Activated B cell treated with CpG ODN at 0.5 μM for 24 hours (primary cell): ENCODE measurements around the gene MEF2D. TPM values are rescaled to one million over a fixed set of nuclear protein-coding genes. Genes with fewer than 3 reads are reported as not detected.

Experiments
- ATAC-seq: fragments of 200-7000 bp; cut with Tn5 transposase; one replicate; pipeline ENCODE4 v1.10.0; 2021; ENCODE audit warnings: low read depth, mild to moderate bottlenecking, moderate library complexity
- CTCF ChIA-PET: fragments of 350-600 bp; sonication (Branson Sonifier 250); formaldehyde crosslinking; loops from one replicate; lab custom pipeline; 2021; ENCODE audit warnings: antibody characterized with exemption; lab: Charles Lee
- POLR2A ChIA-PET: fragments of 350-600 bp; sonication (Branson Sonifier 250); formaldehyde crosslinking; loops from one replicate; lab custom pipeline; 2021; ENCODE audit warnings: antibody characterized with exemption; lab: Charles Lee
- DNase-seq: peaks from one replicate; pipeline ENCODE4 v3.0.0; 2022
- H3K27ac Mint-ChIP-seq: one replicate; pipeline ENCODE4 v1.8.0; 2020; ENCODE audit warnings: mixed read lengths
- H3K27me3 Mint-ChIP-seq: one replicate; pipeline ENCODE4 v1.8.0; 2021; ENCODE audit warnings: mixed read lengths
- H3K36me3 Mint-ChIP-seq: one replicate; pipeline ENCODE4 v1.8.0; 2021; ENCODE audit warnings: low read depth, mixed read lengths
- H3K4me1 Mint-ChIP-seq: one replicate; pipeline ENCODE4 v1.8.0; 2021; ENCODE audit warnings: mixed read lengths
- H3K4me3 Mint-ChIP-seq: one replicate; pipeline ENCODE4 v1.8.0; 2020; ENCODE audit warnings: mild to moderate bottlenecking, mixed read lengths
- H3K9me3 Mint-ChIP-seq: one replicate; pipeline ENCODE4 v1.8.0; 2020; ENCODE audit warnings: mixed read lengths
- intact Hi-C: fragments of 100-400 bp; cut with micrococcal nuclease; formaldehyde crosslinking; loops from one replicate; pipeline ENCODE4 v1.15.1; 2024
- total RNA-seq: library from RNA; stranded (reverse); gene quantifications from 2 replicates; pipeline ENCODE4 v1.2.3, GENCODE V29; 2022
- TF ChIP-seq, protein P1 (sequence below): fragments of 200-600 bp; IDR thresholded peaks from one replicate; pipeline ENCODE4 v1.8.0; 2022; ENCODE audit warnings: antibody characterized with exemption, mild to moderate bottlenecking

MEF2D gene
- total RNA-seq, 1 donor from 2014 or later = 114 TPM

DNA sequence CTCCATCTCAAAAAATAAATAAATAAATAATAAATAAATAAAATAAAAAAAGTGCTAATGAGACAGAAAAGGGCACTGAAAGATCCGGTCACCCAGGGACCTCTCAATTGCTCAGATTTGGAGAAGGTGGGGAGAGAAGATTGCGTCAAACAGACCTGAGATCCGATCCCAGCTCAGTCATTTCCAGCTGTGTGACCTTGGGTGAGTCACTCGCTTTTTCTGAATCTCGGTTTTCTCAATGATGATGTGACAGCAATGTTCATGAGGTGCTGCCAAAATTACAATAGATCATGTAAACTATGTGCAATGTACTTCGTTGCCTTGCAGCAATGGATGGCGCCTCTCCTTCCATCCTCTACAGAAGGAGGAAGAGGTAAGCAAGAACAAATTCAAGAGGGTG is 11.1 kb upstream of the MEF2D start:
- ATAC-seq = no peak
- intact Hi-C loops = loop anchor here (2.0 kb wide), 1 partner anchor 13 kb away; no protein-coding TSS in a partner anchor
- Mint-ChIP-seq H3K36me3 (no peaks in the 10 kb centered on the region), H3K27me3 (no peaks in the 10 kb centered on the region), H3K4me1 (peaks cover 23% of the 10 kb centered on the region), H3K9me3 (no peaks in the 10 kb centered on the region), H3K27ac (no peak overlapping the region), H3K4me3 (no peak overlapping the region)
- TF ChIP-seq, protein P1, sequence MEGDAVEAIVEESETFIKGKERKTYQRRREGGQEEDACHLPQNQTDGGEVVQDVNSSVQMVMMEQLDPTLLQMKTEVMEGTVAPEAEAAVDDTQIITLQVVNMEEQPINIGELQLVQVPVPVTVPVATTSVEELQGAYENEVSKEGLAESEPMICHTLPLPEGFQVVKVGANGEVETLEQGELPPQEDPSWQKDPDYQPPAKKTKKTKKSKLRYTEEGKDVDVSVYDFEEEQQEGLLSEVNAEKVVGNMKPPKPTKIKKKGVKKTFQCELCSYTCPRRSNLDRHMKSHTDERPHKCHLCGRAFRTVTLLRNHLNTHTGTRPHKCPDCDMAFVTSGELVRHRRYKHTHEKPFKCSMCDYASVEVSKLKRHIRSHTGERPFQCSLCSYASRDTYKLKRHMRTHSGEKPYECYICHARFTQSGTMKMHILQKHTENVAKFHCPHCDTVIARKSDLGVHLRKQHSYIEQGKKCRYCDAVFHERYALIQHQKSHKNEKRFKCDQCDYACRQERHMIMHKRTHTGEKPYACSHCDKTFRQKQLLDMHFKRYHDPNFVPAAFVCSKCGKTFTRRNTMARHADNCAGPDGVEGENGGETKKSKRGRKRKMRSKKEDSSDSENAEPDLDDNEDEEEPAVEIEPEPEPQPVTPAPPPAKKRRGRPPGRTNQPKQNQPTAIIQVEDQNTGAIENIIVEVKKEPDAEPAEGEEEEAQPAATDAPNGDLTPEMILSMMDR = no peak
- CTCF ChIA-PET = no interaction called here
- POLR2A ChIA-PET = no interaction called here
- DNase-seq = no peak

DNA sequence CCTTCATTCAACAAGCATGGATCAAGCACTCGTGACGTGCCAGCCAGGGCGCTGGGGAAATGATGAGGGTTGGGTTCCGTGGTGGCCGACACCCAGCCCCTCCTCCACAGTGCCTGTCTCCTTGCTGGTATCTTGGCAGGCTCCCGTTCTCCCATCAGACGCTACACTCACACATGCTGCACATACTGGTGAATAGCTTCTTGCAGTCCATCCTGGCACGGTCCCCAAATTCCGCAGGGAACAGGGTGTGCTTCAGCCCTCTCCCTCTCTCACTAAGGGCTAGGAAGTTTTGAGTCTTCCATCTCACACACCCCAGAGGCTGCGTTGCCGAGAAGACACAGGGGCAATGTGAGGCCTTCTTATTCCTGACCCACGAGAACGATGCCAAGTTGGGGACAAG is 10.1 kb upstream of the MEF2D start:
- no peaks in the 10 kb centered on the region for H3K36me3 Mint-ChIP-seq
- DNase-seq (no peak), ATAC-seq (no peak)
- H3K27me3 Mint-ChIP-seq = no peaks in the 10 kb centered on the region
- no peak overlapping the region for H3K27ac Mint-ChIP-seq
- ChIA-PET CTCF (no interaction called here), POLR2A (interaction anchor here (0.8 kb wide), 1 partner anchor 10 kb away, joined by 6 read pairs; the partner anchor contains the start of gene MEF2D)
- no peaks in the 10 kb centered on the region for H3K9me3 Mint-ChIP-seq
- intact Hi-C loops = loop anchor here (2.0 kb wide), 1 partner anchor 14 kb away; no protein-coding TSS in a partner anchor
- TF ChIP-seq, protein P1 = no peak
- peaks cover 32% of the 10 kb centered on the region for H3K4me1 Mint-ChIP-seq
- no peak overlapping the region for H3K4me3 Mint-ChIP-seq

DNA sequence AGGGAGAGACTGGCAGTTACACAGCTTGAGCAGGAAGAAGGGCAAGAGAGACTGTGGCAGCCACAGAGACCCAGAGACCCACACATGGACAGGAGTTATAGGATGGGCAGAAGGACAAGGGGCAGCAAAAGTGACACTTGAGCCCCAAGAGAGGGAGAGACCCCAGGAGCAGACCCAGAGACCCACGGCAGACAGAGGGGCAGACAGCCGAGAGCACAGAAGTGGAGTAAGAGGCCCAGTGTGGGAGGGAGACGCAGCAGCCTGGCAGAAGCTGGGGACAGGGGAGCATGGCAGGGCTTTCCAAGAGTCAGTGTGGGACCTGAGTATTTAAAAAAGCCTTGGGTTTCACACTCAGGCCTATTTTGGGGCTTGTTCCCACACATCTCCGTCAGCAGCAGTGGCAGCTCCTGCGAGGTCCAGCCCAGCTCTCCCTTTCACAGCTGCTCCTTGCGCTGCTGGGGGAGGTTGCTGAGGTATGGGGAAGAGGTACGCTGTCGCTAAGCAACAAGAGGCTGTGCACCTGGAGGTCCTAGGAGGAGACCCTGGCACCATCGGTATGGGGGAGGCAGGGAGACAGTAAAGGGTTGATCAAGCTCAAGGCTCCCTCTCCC is 9.0 kb upstream of the MEF2D start:
- intact Hi-C loops = loop anchor here (2.0 to 5.0 kb wide), 2 partner anchors 15 to 38 kb away; no protein-coding TSS in a partner anchor
- Mint-ChIP-seq H3K36me3 (no peaks in the 10 kb centered on the region), H3K27me3 (no peaks in the 10 kb centered on the region), H3K27ac (peak overlapping the region; percentile 70), H3K4me1 (peaks cover 44% of the 10 kb centered on the region), H3K9me3 (no peaks in the 10 kb centered on the region), H3K4me3 (no peak overlapping the region)
- ATAC-seq (no peak), DNase-seq (no peak)
- TF ChIP-seq, protein P1 = no peak
- CTCF ChIA-PET = interaction anchor here (1.6 kb wide), 1 partner anchor 16 kb away, joined by 5 read pairs; no protein-coding TSS in a partner anchor
- POLR2A ChIA-PET = interaction anchor here (0.5 to 21.6 kb wide), 4 partner anchors 9 to 40 kb away, joined by 3 to 1179 read pairs (median 6); partner anchors contain the start of gene MEF2D

DNA sequence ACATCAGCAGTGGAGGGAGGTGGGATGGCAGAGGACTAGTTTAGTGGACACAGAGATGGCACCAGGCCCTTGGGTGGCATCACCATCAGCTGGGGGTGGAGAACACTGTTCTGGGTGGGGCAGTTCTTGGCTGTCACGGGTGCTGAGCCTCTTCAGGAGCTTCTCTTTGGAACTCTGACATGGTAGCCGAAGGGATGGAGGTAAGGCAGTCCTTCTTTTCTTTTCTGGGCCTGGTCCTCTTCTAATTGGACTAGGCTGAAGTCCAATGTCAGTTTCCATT is 8.3 kb upstream of the MEF2D start:
- Mint-ChIP-seq H3K9me3 (no peaks in the 10 kb centered on the region), H3K4me3 (no peak overlapping the region), H3K27me3 (no peaks in the 10 kb centered on the region), H3K36me3 (no peaks in the 10 kb centered on the region), H3K4me1 (peaks cover 50% of the 10 kb centered on the region), H3K27ac (peak overlapping the region; percentile 70)
- ATAC-seq = no peak
- no peak for DNase-seq
- POLR2A ChIA-PET = interaction anchor here (0.5 to 21.6 kb wide), 5 partner anchors 8 to 41 kb away, joined by 3 to 1179 read pairs (median 6); partner anchors contain the start of gene MEF2D
- CTCF ChIA-PET = interaction anchor here (0.6 to 1.7 kb wide), 3 partner anchors 16 to 91 kb away, joined by 3 to 9 read pairs (median 5); no protein-coding TSS in a partner anchor
- TF ChIP-seq, protein P1 = no peak
- intact Hi-C loops = loop anchor here (5.0 kb wide), 1 partner anchor 38 kb away; no protein-coding TSS in a partner anchor
